GM18519 (cell line): Measurements from ENCODE around the gene PPIP5K2.
"Not testable (repeated sequence)": the region's sequence is repeated elsewhere in the genome, so short reads cannot be mapped to it uniquely, and the experiment has no call there.

Experiments
- ATAC-seq: cut with Tn5 transposase; IDR thresholded peaks from one replicate; pipeline ENCODE4 v1.9.1; 2021; ENCODE audit warnings: mild to moderate bottlenecking, moderate library complexity; ENCODE audit not compliant: unreplicated experiment, low FRiP score

The PPIP5K2 gene

GRCh38 chr5:103205991-103206700 is 86.0 kb downstream of the PPIP5K2 start:
- ATAC-seq = no peak

- no peak for ATAC-seq
These were observed 86.9 kb downstream of the PPIP5K2 start for GRCh38 chr5:103207011-103207410.

GRCh38 chr5:103207653-103208052 is 87.6 kb downstream of the PPIP5K2 start:
- no peak for ATAC-seq

GRCh38 chr5:103208460-103208859 is 88.4 kb downstream of the PPIP5K2 start:
- no peak for ATAC-seq

- ATAC-seq = no peak
These were observed 89.0 kb downstream of the PPIP5K2 start for GRCh38 chr5:103209065-103209464.

- no peak for ATAC-seq
These were observed 90.9 kb downstream of the PPIP5K2 start for GRCh38 chr5:103210952-103211351.

GRCh38 chr5:103211576-103212561 is 91.8 kb downstream of the PPIP5K2 start:
- peak; percentile 58 for ATAC-seq

GRCh38 chr5:103216137-103216536 is 96.0 kb downstream of the PPIP5K2 start:
- no peak for ATAC-seq

GRCh38 chr5:103216697-103217096 is 96.6 kb downstream of the PPIP5K2 start:
- no peak for ATAC-seq

GRCh38 chr5:103217101-103217500 is 97.0 kb downstream of the PPIP5K2 start:
- ATAC-seq = no peak

GRCh38 chr5:103218164-103218563 is 98.1 kb downstream of the PPIP5K2 start:
- ATAC-seq = no peak

GRCh38 chr5:103219074-103219473 is 99.0 kb downstream of the PPIP5K2 start:
- ATAC-seq = not testable (repeated sequence)

- no peak for ATAC-seq
These were observed 103.2 kb downstream of the PPIP5K2 start for GRCh38 chr5:103223031-103223955.

GRCh38 chr5:103224118-103224893 is 104.2 kb downstream of the PPIP5K2 start:
- ATAC-seq = peak; percentile 91

GRCh38 chr5:103224894-103225246 is 104.8 kb downstream of the PPIP5K2 start:
- ATAC-seq = no peak

GRCh38 chr5:103228061-103228460 is 108.0 kb downstream of the PPIP5K2 start:
- ATAC-seq = no peak

GRCh38 chr5:103228588-103228987 is 108.5 kb downstream of the PPIP5K2 start:
- no peak for ATAC-seq

GRCh38 chr5:103232393-103232999 is 112.4 kb downstream of the PPIP5K2 start:
- peak; percentile 94 for ATAC-seq

- no peak for ATAC-seq
These were observed 114.3 kb downstream of the PPIP5K2 start for GRCh38 chr5:103234239-103234975.
